ENCODE data around the gene ABCC12. TPM values are rescaled to one million over a fixed set of nuclear protein-coding genes. Genes with fewer than 3 reads are reported as not detected.

ABCC12 gene
- total and polyA plus RNA-seq, 2 of the 8 experiments (the other 6 are each of a cell fraction or from before 2014, with no cell fraction given): 0.05 TPM; not detected in 1

DNA sequence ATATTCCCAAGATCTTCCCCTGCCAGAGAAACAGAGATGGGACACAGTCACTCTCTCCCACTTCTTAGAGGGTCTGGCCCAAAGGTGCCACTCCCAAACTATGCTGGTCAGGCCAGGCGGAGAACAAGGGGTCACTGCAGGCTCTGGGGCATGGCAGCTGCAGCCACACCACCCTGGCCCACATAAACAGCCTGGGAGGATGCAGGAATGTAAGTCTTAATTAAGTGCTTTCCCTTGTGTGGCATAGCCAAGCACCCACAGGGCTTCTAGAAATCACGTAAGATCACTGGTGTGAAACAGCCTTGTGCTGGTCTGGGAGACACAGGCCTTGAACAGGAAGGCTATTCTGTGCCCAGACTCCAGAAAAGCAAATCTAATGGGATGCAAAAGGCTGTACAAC lies 31.5 kb downstream of the ABCC12 start (continued):
- TF ChIP-seq EGR1 (IDR thresholded peaks at IDR 0.05; ENCODE audit: borderline replicate concordance, low read depth, low read length) (no peak), CBX5 (IDR thresholded peaks at IDR 0.05; ENCODE audit: low read depth, low read length) (no peak), TAF1 (IDR thresholded peaks at IDR 0.05; ENCODE audit: low read depth, low read length) (no peak), POU5F1 (IDR thresholded peaks at IDR 0.05; ENCODE audit: low read depth, low read length) (no peak), CHD2 (IDR thresholded peaks at IDR 0.05; ENCODE audit: low read length) (no peak)
- TF ChIP-seq, protein P1, sequence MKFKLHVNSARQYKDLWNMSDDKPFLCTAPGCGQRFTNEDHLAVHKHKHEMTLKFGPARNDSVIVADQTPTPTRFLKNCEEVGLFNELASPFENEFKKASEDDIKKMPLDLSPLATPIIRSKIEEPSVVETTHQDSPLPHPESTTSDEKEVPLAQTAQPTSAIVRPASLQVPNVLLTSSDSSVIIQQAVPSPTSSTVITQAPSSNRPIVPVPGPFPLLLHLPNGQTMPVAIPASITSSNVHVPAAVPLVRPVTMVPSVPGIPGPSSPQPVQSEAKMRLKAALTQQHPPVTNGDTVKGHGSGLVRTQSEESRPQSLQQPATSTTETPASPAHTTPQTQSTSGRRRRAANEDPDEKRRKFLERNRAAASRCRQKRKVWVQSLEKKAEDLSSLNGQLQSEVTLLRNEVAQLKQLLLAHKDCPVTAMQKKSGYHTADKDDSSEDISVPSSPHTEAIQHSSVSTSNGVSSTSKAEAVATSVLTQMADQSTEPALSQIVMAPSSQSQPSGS (IDR thresholded peaks at IDR 0.05; ENCODE audit: low read length): no peak

Data from H1 (cell line).